Central memory CD8-positive, alpha-beta T cell (primary cell): ENCODE results near the gene PRAC1.

Experiments used
- ATAC-seq: fragments of 150-1000 bp; cut with Tn5 transposase; replicated peaks from 2 replicates; pipeline ENCODE4 v1.10.0; 2022; ENCODE audit warnings: mild to moderate bottlenecking, moderate FRiP score, moderate number of reproducible peaks; ENCODE audit not compliant: poor library complexity, severe bottlenecking; ENCODE audit errors: extremely low read depth
- DNase-seq, 2 donors: peaks; one replicate each; pipeline ENCODE4 v3.0.0; 2021; ENCODE audit warnings: low spot score in 2 of 2
- H3K27ac Mint-ChIP-seq: one replicate; pipeline ENCODE4 v1.8.0; 2022; ENCODE audit warnings: low read depth, mild to moderate bottlenecking, moderate library complexity, mixed read lengths
- H3K27me3 Mint-ChIP-seq: one replicate; pipeline ENCODE4 v1.8.0; 2022; ENCODE audit warnings: mixed read lengths
- H3K36me3 Mint-ChIP-seq: one replicate; pipeline ENCODE4 v1.8.0; 2022; ENCODE audit warnings: mild to moderate bottlenecking, moderate library complexity, mixed read lengths; ENCODE audit not compliant: insufficient read depth
- H3K4me1 Mint-ChIP-seq: one replicate; pipeline ENCODE4 v1.8.0; 2022; ENCODE audit warnings: mixed read lengths
- H3K4me3 Mint-ChIP-seq: one replicate; pipeline ENCODE4 v1.8.0; 2022; ENCODE audit warnings: mild to moderate bottlenecking, moderate library complexity, mixed read lengths
- H3K9me3 Mint-ChIP-seq: one replicate; pipeline ENCODE4 v1.8.0; 2022; ENCODE audit warnings: mixed read lengths

The PRAC1 gene

DNA sequence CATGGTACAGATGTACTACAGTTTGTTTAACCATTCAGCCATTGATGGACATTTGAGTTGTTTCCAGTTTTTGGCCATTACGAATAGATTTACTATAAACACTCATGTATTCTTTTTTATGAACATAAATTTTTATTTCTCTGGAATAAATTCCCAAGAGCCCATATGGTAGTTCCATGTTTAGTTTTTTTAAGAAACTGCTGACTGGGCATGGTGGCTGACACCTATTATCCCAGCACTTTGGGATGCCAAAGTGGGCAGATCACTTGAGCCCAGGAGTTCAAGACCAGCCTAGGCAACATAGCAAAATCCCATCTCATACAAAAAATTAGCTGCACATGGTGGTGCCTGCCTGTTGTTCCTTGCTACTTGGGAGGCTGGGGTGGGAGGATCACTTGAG, 30.3 kb downstream of the PRAC1 start:
- no peak for DNase-seq
- Mint-ChIP-seq H3K9me3 (no peaks in the 10 kb centered on the region), H3K4me3 (no peak overlapping the region), H3K4me1 (no peaks in the 10 kb centered on the region), H3K36me3 (no peaks in the 10 kb centered on the region), H3K27ac (no peak overlapping the region), H3K27me3 (peaks cover 39% of the 10 kb centered on the region)
- no peak for ATAC-seq

DNA sequence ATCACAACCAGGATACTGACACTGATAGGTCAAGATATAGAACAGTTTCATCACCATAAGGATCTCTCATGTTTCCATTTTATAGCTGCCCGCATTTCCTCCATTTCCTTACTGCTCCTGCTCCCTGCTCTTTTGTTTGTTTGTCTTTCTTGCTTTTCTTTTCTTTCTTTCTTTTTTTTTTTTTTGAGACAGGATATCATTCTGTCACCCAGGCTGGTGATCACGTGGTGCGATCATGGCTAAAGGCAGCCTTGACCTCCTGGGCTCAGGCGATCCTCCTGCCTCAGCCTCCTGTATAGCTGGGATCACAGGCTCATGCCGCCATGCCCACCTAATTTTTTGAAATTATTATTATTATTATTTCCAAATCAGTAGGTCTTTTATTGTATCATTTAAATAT, 31.7 kb downstream of the PRAC1 start:
- DNase-seq = no peak
- Mint-ChIP-seq H3K4me3 (no peak overlapping the region), H3K36me3 (no peaks in the 10 kb centered on the region), H3K4me1 (no peaks in the 10 kb centered on the region), H3K27me3 (peaks cover 25% of the 10 kb centered on the region), H3K27ac (no peak overlapping the region), H3K9me3 (no peaks in the 10 kb centered on the region)
- ATAC-seq = no peak

DNA sequence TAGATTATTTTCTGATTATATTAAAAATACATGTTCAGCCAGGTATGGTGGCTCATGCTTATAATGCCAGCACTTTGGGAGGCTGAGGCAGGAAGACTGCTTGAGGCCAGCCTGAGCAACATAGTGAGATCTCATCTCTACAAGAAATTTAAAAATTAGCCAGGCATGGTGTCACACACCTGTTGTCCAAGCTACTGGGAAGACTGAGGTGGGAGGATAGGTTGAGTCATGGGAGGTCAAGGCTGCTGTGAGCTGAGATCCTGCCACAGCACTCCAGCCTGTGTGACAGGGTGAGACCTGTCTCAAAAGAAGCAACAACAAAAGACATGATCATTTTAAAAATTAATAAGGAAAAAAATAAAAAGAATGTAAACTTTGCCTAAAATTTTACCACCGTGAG, 40.7 kb downstream of the PRAC1 start:
- ATAC-seq (no peak), DNase-seq (no peak)
- H3K4me1 Mint-ChIP-seq = peaks cover 3% of the 10 kb centered on the region
- peaks cover 3% of the 10 kb centered on the region for H3K36me3 Mint-ChIP-seq
- no peaks in the 10 kb centered on the region for H3K9me3 Mint-ChIP-seq
- peaks cover 49% of the 10 kb centered on the region for H3K27me3 Mint-ChIP-seq
- no peak overlapping the region for H3K27ac Mint-ChIP-seq
- no peak overlapping the region for H3K4me3 Mint-ChIP-seq

DNA sequence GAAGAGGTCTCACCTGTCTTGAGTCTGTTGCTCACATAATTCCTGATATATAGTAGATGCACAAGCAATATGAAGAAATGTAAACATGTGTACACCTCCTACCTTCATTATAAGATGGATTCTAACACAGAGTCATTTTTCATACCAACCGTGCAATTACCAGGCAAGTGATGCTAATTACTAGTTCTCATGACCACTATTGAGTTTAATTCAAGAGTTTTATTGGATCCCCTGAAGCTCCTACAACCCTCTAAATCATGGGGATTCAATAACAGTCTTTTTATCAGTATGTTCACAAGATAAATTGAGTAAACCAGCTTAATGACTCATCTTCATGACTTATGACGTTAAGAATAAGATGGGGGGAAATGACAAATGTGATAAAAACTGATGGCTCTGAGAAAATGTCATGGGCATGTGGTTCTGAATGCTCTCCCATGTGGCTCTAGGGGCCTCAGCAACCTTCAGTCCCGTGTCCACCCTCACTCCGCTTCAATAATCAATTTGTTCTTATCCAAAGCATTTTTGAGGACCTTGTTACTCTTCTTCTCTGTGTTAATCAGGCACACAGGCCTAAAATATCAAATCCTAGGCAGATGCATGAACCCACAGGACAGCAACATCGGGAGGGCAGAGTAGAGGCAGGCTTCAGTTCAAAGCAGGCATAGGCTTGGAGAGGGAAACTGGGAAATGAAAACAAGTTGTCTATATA, 42.8 kb downstream of the PRAC1 start:
- H3K27me3 Mint-ChIP-seq = peaks cover 50% of the 10 kb centered on the region
- no peak for DNase-seq
- H3K36me3 Mint-ChIP-seq = peaks cover 3% of the 10 kb centered on the region
- ATAC-seq = no peak
- no peak overlapping the region for H3K27ac Mint-ChIP-seq
- H3K9me3 Mint-ChIP-seq = no peaks in the 10 kb centered on the region
- peaks cover 3% of the 10 kb centered on the region for H3K4me1 Mint-ChIP-seq
- H3K4me3 Mint-ChIP-seq = no peak overlapping the region

DNA sequence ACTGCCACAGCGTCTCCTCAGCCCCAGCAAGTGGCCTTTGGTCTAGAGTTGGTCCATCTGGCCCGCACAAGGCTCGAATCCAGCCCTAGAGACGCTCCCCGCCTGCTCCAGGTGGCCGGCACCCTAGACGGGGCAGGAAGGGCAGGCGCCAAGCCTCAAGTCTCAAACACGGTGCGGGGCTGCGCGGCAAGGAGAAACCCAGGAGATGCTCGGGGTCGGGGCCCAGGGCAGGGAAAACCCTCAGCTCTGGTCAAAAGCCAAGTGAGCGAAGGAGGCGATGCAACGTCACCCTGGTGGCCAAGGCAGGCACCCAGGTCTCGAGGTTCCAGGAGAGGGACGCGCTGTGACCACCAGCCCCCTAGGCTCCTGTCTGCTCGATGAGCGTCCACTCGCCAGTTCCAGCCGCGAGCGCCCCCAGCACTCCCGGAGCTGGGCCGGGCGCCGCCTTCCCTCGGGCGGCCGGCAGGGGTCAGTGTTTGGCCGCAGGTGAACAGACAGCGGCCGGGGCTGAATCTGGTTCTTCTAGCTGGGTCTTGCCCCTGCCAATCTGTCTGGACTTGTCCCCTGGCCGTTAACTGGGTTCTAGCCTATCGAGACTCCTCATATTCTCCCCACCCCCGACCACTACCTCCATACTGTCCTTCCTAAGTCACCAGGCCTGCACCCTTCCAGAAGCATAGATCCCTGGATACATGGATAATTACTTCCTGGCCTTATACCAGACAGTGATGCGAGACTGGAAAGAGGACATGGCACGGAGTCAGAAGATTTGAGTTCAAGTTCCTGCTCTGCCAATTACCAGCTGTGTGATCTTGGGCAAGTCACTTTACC, 44.0 kb downstream of the PRAC1 start:
- DNase-seq (peak; percentile 53 to 61), ATAC-seq (peak; percentile 85)
- peaks cover 3% of the 10 kb centered on the region for H3K4me1 Mint-ChIP-seq
- peaks cover 2% of the 10 kb centered on the region for H3K36me3 Mint-ChIP-seq
- H3K27me3 Mint-ChIP-seq = peaks cover 50% of the 10 kb centered on the region
- H3K27ac Mint-ChIP-seq = peak overlapping the region; percentile 46
- H3K9me3 Mint-ChIP-seq = no peaks in the 10 kb centered on the region
- peak overlapping the region; percentile 32 for H3K4me3 Mint-ChIP-seq

DNA sequence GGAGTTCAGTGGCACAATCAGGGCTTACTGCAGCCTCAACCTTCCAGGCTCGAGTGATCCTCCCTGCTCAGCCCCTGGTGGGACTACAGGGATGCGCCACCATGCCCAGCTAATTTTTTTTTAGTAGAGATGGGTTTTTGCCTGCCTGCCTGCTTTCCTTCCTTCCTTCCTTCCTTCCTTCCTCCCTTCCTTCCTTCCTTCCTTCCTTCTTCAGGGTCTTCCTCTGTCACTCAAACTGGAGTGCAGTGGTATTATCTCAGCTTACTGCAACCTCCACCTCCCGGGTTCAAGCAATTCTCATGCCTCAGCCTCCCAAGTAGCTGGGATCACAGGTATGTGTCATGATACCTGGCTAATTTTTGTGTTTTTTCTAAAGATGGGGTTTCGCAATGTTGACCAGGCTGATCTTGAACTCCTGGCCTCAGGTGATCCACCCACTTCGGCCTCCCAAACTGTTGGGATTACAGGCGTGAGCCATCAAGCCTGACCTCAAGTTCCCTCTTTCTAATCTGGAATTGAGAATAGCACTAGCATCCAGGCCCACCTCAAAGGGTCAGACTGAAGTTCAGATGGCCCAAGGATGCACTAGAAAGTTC, 45.3 kb downstream of the PRAC1 start:
- Mint-ChIP-seq H3K27me3 (peaks cover 42% of the 10 kb centered on the region), H3K27ac (no peak overlapping the region), H3K36me3 (peaks cover 2% of the 10 kb centered on the region), H3K9me3 (no peaks in the 10 kb centered on the region), H3K4me3 (no peak overlapping the region), H3K4me1 (peaks cover 3% of the 10 kb centered on the region)
- DNase-seq (no peak), ATAC-seq (no peak)

DNA sequence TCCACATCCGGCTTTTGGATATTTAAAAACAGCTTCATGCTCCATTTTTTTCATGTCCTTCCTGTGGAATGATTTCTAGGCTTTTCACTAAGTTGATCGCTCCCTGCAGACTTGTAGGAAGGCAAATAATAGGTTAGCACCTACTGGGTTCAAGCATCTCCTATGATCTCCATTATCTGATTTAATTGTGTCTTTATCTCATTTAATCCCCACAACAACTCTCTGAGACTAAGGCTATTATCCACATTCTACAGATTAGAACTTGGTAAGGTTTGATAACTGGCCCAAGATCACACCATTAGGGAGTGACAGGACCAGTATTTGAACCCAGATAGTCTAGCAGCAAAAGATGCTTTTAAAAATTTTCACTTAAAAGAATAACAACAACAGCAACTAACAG, 50.0 kb downstream of the PRAC1 start:
- no peak for ATAC-seq
- Mint-ChIP-seq H3K36me3 (no peaks in the 10 kb centered on the region), H3K27me3 (peaks cover 42% of the 10 kb centered on the region)

More for the DNA sequence above, 50.0 kb downstream of the PRAC1 start:
- Mint-ChIP-seq H3K4me1 (peaks cover 5% of the 10 kb centered on the region), H3K4me3 (no peak overlapping the region), H3K27ac (no peak overlapping the region), H3K9me3 (no peaks in the 10 kb centered on the region)
- DNase-seq = no peak
